Measurements from ENCODE around the gene FLRT1.

The FLRT1 gene

GRCh38 chr11:64009710-64010109, 26.0 kb upstream of the FLRT1 start:
- TF ChIP-seq CTCF (IDR thresholded peaks at IDR 0.05; ENCODE audit: control insufficient read depth, insufficient read depth, low read depth, low read length, missing control alignments), result no peak
- DNase-seq (ENCODE audit: low read depth), result no peak
- H3K4me3 ChIP-seq (ENCODE audit: control insufficient read depth, low read depth, low read length), result no peak overlapping the region

DNA sequence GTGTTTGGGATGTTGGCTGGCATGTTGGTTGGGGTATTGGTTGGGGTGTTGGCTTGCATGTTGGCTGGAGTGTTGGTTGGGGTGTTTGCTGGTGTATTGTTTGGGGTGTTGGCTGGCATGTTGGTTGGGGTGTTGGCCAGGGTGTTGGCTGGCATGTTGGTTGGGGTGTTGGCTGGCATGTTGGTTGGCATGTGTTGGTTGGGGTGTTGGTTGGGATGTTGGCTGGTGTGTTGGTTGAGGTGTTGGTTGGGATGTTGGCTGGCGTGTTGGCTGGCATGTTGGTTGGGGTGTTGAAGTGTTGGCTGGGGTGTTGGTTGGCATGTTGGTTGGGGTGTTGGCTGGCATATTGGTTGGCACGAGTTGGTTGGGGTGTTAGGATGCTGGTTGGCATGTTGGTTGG, 24.9 kb upstream of the FLRT1 start:
- no peak for TF ChIP-seq CTCF (IDR thresholded peaks at IDR 0.05; ENCODE audit: control insufficient read depth, insufficient read depth, low read depth, low read length, missing control alignments)
- H3K4me3 ChIP-seq (ENCODE audit: control insufficient read depth, low read depth, low read length), result no peak overlapping the region
- DNase-seq (ENCODE audit: low read depth), result no peak

- no peak overlapping the region for H3K4me3 ChIP-seq (ENCODE audit: control insufficient read depth, low read depth, low read length)
- TF ChIP-seq CTCF (IDR thresholded peaks at IDR 0.05; ENCODE audit: control insufficient read depth, insufficient read depth, low read depth, low read length, missing control alignments), result no peak
- DNase-seq (ENCODE audit: low read depth), result no peak
Observed at GRCh38 chr11:64011371-64011770, 24.4 kb upstream of the FLRT1 start.

DNA sequence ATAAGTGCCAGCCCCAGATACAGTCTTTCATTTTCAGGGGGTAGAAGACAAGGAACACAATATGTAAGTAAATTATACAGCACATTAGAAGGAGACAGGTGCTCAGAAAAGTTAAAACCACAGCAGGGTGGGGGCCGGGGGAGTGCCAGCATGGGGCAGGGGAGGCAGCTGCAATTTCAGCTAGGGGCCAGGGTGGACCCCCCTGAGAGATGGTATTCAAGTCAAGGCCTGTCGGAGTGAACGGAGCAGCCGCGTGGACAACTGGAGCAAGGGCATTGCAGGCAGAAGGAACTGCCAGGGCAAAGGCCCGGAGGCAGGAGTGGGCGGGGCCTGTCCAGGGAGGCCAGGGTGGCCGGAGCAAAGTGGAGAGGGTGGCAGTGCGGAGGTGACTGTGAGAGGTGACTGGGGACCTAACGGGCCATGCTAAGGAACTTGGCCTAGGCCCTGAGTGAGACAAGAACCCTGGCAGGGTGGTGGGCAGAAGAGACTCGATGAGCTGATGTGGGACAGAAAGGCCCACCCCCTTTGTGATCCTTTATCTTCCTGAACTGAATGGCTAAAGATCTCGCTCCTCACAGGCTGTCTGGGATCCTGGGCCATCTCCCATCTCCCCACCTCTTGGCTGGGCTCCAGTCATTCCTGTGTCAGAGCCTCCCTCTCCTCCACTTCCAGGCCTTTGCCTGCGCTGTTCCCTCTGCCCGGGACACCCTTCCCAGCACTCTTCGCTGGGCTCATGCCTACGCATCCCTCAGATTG, 22.4 kb upstream of the FLRT1 start:
- no peak overlapping the region for H3K4me3 ChIP-seq (ENCODE audit: control insufficient read depth, low read depth, low read length)
- no peak for DNase-seq (ENCODE audit: low read depth)
- no peak for TF ChIP-seq CTCF (IDR thresholded peaks at IDR 0.05; ENCODE audit: control insufficient read depth, insufficient read depth, low read depth, low read length, missing control alignments)

DNA sequence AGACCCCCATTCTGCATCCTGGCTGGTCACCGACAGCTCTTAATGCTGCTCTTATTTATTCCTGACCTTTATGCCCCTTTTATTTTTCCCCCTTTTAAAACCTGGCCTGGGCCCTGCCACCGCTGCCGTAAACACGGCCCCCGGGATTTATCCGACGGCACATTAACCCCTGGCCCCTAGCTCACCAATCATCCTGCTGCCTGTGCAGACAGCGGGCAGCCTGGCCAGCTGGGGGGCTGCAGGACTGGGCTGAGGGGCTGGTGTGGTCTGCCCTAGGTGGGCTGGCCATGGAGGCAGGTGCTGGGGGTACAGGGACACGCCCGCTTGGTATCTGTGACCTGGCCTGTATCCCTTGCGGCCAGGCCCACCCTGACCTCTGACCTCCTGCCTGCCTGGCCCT, 21.4 kb upstream of the FLRT1 start:
- no peak for TF ChIP-seq CTCF (IDR thresholded peaks at IDR 0.05; ENCODE audit: control insufficient read depth, insufficient read depth, low read depth, low read length, missing control alignments)
- no peak overlapping the region for H3K4me3 ChIP-seq (ENCODE audit: control insufficient read depth, low read depth, low read length)
- no peak for DNase-seq (ENCODE audit: low read depth)

- no peak for TF ChIP-seq CTCF (IDR thresholded peaks at IDR 0.05; ENCODE audit: control insufficient read depth, insufficient read depth, low read depth, low read length, missing control alignments)
- no peak for DNase-seq (ENCODE audit: low read depth)
- H3K4me3 ChIP-seq (ENCODE audit: control insufficient read depth, low read depth, low read length), result no peak overlapping the region
Observed at GRCh38 chr11:64015510-64015909, 20.2 kb upstream of the FLRT1 start.
